ENCODE measurements around the gene STX8. TPM values are rescaled to one million over a fixed set of nuclear protein-coding genes. Genes with fewer than 3 reads are reported as not detected.

STX8 gene
- total RNA-seq, 1 donor from 2014 or later: 57.8 TPM

GRCh38 chr17:9269350-9270035 lies 306.1 kb downstream of the STX8 start:
- ATAC-seq: no peak
- no peak overlapping the region for H3K27ac ChIP-seq
- no peaks in the 10 kb centered on the region for H3K36me3 ChIP-seq
- no peaks in the 10 kb centered on the region for H3K27me3 ChIP-seq (ENCODE audit: low read depth)
- no peak for DNase-seq
- no peak overlapping the region for H3K4me3 ChIP-seq
- H3K4me1 ChIP-seq: no peaks in the 10 kb centered on the region
- no peaks in the 10 kb centered on the region for H3K9me3 ChIP-seq
- TF ChIP-seq CTCF (IDR thresholded peaks at IDR 0.05): no peak
- intact Hi-C loops (cut with DNase I): no loop called here

- no peaks in the 10 kb centered on the region for H3K9me3 ChIP-seq
- no peak overlapping the region for H3K27ac ChIP-seq
- ATAC-seq (no peak), DNase-seq (no peak)
- intact Hi-C loops (cut with DNase I): no loop called here
- TF ChIP-seq CTCF (IDR thresholded peaks at IDR 0.05): no peak
- no peaks in the 10 kb centered on the region for H3K36me3 ChIP-seq
- H3K4me1 ChIP-seq: no peaks in the 10 kb centered on the region
- H3K4me3 ChIP-seq: no peak overlapping the region
- H3K27me3 ChIP-seq (ENCODE audit: low read depth): no peaks in the 10 kb centered on the region
Measured at GRCh38 chr17:9268546-9268945, 307.1 kb downstream of the STX8 start.

GRCh38 chr17:9266697-9267117 lies 308.9 kb downstream of the STX8 start:
- Histone ChIP-seq H3K9me3 (no peaks in the 10 kb centered on the region), H3K27ac (no peak overlapping the region), H3K27me3 (ENCODE audit: low read depth) (no peaks in the 10 kb centered on the region), H3K4me3 (no peak overlapping the region), H3K36me3 (no peaks in the 10 kb centered on the region), H3K4me1 (no peaks in the 10 kb centered on the region)
- intact Hi-C loops (cut with DNase I): no loop called here
- ATAC-seq (no peak), DNase-seq (no peak)
- TF ChIP-seq CTCF (IDR thresholded peaks at IDR 0.05): no peak

- H3K27ac ChIP-seq: no peak overlapping the region
- TF ChIP-seq CTCF (IDR thresholded peaks at IDR 0.05): no peak
- no peaks in the 10 kb centered on the region for H3K4me1 ChIP-seq
- intact Hi-C loops (cut with DNase I): no loop called here
- H3K4me3 ChIP-seq: no peak overlapping the region
- H3K27me3 ChIP-seq (ENCODE audit: low read depth): no peaks in the 10 kb centered on the region
- no peak for ATAC-seq
- no peaks in the 10 kb centered on the region for H3K9me3 ChIP-seq
- DNase-seq: no peak
- no peaks in the 10 kb centered on the region for H3K36me3 ChIP-seq
Measured at GRCh38 chr17:9266031-9266680, 309.5 kb downstream of the STX8 start.

- Histone ChIP-seq H3K27me3 (ENCODE audit: low read depth) (no peaks in the 10 kb centered on the region), H3K4me3 (no peak overlapping the region), H3K4me1 (peaks cover 11% of the 10 kb centered on the region), H3K36me3 (no peaks in the 10 kb centered on the region), H3K9me3 (no peaks in the 10 kb centered on the region), H3K27ac (no peak overlapping the region)
- DNase-seq (no peak), ATAC-seq (no peak)
- no peak for TF ChIP-seq CTCF (IDR thresholded peaks at IDR 0.05)
- intact Hi-C loops (cut with DNase I): no loop called here
Measured at GRCh38 chr17:9261081-9262012, 314.3 kb downstream of the STX8 start.

Data from lower lobe of right lung (tissue), 2 donors.